ENCODE measurements around the gene C1orf232.

C1orf232 gene

DNA sequence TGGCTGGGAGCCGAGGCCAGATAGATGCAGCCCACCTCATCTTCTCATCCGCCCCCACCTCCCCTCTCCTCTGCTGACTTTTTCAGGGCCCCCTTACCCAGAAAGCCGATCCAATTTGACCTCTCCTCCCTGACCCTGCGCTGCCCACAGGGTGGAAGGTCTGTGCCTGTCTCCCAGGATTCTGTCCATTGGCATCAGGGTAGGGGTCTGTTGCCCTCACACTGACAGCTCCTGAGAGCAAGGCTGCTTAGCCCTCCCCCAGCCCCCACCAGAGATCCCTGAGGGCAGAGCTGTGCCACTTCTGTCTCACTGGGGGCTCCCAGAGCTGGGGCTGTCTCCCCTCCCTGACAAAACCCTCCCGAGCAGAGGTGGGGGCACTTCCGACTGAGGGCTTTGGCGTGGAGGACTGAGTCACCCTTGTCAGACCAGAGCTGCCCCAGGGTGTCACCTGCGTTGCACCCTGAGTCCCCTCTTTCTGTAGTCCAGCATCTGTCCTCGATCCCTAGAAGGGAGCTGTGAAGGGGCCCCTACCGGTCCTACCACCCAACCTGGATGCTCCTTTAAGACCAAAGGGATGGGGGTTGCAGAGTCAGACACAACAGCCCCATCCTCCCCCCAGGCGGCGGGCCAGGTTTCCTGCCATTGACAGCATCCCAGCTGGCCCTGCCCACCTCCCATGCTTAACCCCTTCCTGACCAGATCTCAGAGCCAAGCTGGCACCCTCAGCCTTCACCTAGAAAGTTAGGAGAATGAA, 12.3 kb downstream of the C1orf232 start:
- FAIRE-seq, result no peak

DNA sequence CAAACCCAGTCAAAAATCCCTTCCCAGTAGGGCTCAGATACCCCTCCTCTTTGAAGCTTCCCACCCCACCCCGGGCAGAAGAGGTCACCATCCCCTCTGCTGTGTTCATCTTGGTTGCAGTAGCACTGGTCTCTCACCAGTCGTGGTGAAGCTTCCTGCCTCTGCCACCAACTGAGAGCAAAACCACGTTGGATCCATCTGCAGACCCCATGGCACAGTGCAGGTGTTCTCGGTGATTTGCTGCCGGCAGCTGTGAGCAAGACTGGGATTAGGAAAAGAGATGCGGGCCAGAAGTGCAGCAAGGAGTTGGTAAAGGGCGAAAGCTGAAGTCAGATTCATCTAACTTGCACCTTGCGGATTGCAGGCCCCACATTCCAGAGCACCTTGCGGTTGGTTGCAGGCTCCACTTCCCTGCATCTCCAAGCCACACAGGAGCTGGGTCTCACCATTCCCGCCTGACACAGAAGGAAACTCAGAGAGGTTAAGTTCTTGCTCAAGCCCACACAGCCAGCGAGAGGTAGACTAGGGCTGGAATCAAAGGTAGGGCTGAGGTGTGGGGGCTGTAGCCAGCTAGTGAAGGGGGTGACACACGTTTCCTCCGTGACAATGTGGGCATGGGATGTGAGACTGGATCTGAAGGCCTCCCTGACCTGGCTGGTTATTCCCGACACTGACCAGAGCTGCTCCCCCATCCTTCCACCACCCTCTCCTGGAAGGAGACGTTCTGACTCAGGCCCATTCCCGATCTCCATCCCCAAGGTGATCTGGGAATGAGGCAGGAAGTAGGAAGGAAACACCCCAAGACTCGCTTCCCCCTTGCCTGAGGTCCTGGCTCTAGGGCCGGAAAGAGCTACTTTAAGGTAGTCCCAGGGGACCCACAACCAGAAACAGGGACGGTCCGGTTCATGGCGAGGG, 13.1 kb downstream of the C1orf232 start:
- no peak for FAIRE-seq

DNA sequence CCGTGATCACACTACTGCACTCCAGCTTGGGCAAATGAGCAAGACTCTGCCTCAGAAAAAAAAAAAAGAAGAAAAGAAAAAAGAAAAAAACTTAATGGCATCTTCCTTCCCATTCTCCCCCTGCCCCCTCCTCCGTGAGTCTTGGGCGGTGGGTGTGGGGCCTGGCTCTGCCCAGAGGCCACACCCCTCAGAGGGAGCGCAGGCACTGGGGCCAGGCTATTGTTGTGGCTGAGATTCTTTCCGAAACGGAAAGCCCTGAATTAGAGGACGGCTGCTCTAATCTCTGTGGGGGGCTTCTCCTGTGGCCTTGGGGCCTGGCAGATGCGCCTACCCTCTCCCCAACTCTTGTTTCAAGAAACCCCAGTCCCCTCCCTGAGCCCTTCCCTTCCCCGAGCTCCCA, 14.0 kb downstream of the C1orf232 start:
- no peak for FAIRE-seq

DNA sequence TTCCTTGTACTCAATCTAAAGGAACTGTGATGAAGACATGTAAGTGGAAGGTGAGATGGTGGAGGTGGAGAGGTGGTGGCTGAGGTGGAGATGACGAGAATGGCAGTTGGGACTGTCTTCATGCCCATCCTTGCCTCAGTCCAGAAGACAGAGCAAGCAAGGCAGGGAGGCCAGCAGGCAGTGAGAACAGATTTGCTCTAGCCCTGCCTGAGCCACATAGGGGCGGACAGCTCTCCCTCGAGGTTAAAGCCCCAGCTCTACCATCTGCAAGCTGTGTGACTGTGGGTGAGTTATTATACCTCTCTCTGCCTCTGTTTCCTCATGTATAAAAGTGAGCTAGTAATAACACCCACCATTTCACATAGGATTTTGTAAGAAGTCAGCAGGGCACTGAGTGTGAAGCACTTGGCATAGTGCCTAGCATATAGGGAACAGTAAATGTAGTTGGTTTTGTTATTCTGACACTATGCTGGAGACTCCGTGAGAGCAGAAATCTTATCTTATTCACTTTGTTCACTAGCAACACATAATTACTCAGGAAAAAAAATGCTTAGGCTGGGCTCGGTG, 14.7 kb downstream of the C1orf232 start:
- no peak for FAIRE-seq

DNA sequence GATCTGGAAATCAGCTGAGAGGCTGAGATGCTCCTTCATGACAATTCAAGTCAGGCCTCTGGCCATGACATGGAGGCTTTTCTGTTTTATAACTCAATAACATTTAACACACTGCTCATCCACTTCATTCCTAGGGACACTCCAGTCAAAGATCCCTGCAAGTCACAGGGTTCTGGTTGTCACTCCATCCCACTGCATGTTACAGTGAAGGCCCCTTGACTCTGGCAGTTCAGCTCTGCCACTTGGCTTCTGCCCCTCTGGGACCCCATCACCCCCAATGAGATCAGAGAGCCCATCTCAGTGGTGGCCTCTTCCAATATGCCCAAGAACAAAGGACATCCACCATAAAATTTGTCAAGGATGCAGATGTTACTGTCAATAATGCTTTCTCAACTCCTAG, 19.9 kb downstream of the C1orf232 start:
- no peak for FAIRE-seq

DNA sequence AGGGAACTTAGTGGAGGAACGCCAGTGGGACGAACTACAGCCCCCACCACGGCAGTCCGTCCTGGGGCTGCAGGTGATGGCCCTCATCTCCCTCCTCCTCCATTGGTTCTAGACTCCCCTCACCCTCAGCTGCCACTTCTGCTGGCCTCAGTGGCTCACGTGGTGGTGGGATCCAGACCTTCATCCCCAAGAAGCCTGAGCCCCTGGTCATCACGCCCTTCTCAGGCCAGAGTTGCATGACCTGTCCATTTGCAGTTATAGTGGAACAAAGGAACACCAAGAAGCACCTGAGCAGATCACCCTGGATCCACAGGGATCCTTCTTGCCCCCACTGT, 22.8 kb downstream of the C1orf232 start:
- FAIRE-seq, result no peak

DNA sequence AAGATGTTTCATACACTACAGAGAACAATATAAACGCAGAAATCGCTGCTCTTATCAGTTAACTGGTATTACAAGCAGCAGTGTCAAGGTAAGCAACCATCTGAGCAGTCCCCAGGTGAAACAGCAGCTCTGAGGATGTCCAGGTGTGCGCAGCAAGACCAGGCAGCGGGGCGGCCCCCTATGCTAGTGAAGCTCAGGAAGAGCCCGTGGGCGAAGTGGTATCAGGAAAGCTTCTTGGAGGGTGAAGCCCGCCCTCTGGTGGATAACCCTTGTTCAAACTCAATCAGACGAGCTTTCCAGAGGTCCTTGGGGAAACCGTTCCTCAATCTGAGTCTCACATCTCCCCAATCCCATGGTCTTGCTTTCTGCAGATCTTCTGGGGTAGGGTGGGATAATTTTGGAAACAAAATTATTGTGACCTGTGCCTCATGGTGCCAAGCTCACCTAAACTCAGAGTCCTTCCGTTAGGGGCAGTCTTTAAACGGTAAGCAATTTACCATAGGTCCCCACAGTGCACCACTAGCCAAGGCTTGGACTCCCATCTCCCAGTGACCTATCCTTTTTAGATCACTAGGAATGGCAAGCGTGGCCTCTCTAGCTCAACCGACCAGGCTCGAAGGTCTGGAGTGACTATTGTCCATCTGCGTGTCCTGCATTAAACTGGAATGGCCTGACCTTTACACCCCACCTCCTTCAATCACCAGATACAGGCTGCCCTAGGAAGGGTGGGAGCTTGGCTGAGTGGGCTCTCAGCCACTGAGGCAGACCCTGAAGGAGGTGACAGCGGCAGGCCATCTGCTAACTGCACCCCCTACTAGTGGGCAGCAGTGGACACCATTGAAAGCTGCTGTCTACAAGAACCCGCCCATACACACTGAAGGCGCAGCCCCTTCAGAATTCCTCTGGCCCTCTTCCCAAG, 23.5 kb downstream of the C1orf232 start:
- no peak for FAIRE-seq

DNA sequence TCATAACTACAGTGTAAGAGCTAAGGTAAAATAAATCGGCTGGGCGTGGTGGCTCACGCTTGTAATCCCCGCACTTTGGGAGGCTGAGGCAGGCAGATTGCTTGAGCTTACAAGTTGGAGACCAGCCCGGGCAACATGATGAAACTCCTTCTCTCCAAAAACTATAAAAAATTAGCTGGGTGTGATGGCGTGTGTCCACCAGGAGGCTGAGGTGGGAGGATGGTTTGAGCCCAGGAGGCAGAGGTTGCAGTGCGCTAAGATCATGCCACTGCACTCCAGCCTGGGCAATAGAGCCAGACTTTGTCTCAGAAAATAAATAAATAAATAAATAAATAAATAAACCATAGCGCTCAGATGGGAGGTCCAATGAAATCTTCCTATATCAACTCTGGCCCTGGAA, 26.6 kb downstream of the C1orf232 start:
- no peak for FAIRE-seq

DNA sequence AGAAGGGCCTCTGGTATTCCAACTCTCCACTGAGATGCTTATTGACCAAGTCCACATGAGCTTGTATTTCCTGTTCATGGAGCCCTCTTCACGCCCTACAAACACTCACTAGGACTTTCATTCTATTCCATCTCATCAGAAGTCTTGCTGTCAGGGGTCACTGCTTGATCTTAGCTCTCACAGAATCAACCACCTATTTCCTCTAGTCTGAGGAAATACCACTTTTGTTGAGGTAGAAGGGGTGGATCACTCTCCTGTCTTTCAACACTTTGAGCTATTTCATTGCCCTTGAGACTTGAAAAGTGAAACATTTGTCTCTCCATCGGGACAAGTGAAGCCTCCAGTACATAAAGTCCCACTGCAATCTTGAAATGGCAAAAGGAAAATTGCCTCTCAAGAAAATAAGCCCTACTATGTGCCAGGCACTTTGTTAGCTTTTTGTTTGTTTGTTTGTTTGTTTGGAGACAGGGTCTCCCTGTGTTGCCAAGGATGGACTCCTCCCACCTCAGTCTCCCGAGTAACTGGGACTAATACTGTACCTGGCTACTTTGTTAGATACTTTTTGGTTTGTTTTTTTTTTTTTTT, 29.7 kb downstream of the C1orf232 start:
- no peak for FAIRE-seq

DNA sequence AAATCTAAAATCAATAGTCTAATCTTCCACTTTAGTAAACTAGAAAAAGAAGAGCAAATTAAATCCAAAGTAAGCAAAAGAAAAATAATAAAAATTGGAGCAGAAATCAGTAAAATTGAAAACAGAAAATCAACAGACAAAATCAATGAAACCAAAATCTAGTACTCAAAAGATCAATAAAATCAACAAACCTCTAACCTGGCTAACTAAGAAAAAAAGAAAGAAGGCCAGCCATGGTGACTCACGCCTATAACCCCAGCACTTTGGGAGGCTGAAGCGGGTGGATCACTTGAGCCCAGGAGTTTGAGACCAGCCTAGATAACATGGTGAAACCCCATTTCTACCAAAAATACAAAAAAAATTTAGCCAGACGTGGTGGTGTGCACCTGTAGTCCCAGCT, 34.3 kb downstream of the C1orf232 start:
- no peak for FAIRE-seq

DNA sequence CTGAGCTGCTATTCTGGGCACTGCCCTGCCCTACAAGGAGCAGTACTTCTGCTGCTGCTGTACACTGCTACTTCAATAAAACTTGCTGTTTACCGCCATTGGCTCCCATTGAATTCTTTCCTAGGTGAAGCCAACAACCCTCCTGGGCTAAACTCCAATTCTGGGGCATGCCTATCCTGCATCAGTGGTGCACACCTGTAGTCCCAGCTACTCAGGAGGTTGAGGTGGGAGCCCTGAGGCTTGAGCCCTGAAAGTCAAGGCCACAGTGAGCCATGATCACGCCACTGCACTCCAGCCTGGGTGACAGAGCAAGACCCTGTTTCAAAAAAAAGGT, 36.0 kb downstream of the C1orf232 start:
- FAIRE-seq, result no peak

DNA sequence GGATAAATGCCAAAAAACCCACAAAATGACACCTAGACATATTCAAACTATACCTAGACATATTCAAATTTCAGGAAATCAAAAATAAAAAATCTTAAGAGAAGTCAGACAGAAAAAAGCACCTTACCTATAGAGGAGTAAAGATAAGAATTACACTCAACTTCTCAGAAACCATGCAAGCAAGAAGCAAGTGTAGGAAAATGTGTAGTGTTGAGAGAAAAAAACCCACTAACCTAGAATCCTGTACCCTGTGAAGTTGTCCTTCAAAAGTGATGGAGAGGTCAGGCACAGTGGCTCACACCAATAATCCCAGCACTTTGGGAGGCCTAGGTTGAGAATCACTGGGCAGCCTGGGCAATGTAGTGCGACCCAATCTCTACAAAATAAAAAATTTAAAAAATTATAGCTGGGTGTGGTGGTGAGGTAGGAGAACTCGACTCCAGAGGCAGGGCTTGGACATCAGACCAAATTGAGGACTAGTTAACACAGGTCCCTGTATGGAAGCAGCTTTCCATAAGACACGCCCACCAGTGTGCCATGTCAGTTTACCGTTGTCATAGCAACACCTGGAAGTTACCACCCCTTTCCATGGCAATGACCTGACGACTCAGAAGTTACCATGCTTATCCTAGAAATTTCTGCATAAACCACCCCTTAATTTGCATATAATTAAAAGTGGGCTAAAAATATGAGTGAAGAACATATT, 36.5 kb downstream of the C1orf232 start:
- no peak for FAIRE-seq

DNA sequence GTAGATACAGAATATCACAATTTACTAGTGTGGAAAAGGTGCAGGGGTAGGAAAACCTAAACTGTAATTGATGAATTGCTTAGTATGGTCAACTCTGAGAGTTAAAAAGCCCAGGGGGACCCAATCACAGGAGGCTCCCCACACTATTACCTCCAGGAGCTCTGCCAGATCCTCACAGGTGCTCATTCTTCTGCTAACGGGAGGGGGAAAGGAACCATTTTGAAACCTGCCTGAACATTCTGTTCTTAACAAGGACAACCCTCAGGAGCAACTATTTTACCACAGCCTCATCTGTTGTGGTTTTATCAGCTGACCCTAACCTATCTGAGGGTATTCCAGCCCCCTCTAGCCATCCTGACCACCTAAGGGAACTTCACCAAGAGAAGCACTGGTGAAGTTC, 38.1 kb downstream of the C1orf232 start:
- FAIRE-seq, result no peak

DNA sequence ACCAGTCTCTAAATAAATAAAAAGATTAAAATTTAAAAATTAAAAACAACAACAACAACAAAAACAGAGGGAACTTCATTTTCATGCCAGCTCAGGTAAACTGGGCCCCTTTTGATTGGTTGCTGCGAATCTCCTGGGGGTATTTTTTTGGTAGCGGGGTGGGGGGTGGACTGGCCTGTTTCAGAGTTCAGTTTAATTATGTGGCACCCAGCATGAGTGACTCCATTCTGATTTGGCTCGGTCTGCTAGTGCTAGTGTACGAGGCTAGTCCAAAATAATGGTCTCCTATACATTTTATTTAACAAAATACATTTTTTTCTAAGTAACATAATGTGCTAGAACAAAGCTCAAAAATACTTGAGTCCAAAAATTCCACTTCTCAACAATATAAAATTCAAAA, 39.0 kb downstream of the C1orf232 start:
- FAIRE-seq, result no peak

DNA sequence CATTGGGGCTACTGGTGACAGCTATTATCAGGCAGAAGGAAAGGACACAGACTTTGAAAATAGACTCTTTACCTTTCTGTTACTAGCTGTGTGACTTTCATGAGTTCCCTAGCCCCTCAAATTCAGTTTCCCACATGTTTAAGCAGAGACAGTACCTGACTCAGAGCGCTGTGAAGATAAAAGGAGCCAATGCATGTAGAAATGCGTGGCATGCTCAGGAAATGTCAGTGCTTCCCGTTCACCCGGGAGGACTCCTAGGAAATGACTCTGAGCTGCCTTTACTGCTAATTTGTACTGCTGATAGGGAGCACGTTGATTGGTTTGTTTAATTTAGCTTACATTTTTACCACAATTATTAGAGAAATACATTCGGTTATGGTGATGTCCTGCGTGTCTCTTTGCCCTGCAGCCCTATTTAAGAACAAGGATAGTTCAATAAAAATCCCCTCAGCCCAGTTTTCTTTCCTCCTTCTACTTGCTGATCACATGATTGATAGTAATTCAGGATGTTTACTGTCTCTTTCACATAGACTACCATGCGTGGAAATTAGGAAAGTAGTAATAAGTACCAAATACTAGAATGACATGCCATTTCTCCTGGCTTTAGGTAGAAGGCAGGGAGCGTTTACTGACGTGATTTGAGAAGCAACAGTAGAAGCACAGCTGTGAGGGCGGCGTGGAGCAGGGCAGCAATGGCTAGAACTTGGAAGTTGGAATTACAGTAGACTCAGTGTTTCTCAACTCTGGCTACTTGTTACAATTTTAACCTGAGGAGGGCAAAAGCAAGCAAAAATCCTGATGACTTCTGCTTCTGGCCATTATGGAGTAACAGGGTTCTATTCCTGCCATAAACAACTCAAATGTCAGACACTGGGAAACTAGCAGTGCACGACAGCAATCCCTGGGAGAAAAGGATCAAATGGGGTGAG, 41.3 kb downstream of the C1orf232 start:
- FAIRE-seq, result no peak

DNA sequence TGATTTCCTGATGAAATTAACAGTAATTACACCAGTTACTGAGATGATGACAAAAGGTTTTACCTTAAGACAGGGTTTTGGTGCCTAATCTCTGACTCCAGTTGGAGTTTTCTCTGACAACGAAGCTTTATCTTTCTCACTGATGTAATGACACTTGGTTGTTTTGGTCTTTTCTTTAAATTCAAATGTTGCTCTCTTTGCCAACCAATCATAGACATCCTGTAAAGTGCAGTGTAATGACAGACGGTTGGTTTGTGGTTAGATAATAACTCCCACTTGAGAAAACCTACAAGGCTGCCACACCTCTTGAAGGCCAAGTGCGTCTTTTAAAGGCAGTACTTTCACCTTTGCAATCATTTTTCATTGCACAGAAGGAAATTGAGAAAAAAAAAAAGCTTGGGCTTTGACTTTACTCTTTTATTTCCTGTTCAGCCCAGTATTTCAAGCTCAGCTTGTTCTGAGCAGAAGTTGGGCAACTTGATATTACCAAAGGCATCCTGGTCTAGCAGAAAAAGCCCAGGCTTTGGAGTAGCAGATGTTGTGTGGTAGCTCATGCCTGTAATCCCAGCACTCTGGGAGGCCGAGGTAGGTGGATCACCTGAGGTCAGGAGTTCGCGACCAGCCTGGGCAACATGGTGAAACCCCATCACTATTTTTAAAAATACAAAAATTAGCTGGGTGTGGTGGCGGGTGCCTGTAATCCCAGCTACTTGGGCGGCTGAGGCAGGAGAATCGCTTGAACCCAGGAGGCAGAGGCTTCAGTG, 42.3 kb downstream of the C1orf232 start:
- peak; percentile 90 for FAIRE-seq

DNA sequence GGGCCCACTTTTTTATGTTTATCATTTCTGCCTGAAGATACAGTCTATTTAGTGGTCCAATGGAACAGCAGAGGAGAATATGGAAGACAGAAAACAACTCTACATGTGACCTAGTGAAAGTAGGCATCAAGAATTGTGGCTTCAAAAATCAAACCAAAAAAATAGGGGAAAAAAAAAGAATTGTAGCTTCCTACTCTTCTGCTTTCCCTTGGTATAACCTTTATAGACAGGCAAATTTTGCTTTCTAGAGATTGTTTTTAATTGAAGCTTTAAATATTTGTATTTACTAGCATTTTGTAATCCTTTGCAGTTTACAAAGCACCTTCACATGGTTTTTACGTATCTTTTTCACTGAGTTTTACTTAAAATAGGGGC, 42.8 kb downstream of the C1orf232 start:
- no peak for FAIRE-seq

DNA sequence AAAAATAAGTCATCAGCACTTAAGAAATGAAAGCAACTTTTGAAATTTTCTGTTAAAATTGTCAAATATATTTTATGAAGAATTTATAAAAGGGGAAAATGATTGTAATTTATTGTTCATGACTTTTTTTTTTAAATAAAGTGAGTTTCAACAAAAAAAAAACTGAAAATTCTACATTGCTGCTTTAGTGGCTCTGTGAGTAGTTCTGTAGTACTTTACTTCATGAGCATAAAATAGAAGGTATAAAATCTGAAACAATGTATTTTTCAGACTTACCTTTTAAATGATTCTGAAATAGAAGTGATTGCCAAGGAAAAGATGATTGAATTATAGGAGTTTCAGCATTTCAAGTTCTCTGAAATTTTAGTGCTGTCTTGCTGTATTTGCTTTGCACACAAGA, 43.4 kb downstream of the C1orf232 start:
- no peak for FAIRE-seq

DNA sequence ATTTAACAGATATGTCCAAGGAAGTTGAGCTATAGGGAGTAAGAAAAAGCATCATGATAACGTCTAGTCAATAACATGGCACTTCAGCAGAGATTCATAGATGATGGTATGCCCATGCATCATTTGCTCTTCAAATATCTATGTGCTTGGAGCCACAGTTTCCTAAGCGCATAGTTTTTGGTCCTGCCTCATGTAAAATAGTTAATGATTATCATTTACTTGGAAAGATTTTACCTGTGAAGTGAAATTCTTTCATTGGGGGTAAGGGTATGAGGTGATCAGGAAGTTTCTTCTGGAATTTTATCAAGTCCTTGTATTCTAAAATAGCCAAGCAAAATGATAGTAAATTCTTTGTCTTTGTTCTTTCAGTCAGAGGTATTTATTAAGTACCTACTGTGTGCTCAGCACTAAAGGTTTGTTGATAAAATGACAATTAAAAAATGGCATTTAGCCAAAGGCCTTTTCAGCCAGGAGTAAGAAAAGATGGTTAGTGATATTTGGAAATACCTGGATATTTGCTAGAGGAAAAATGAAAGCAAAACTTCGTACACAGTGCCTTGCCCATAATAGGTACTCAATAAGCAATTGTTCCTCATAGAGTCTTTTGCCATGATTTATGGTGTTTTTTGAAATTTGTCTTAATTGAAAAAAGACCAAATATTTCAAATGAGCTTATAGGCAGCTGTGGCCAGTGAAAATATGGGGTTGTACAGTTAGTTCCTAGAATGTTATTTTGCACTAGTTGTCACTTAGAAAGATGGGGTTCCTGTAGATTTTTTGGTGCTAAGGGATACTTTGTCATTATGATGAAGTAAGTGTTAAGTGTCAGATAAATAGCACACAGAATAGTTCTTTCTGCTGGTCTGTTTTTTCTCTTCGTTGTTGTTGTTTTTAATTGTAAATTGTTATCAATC, 44.1 kb downstream of the C1orf232 start:
- FAIRE-seq, result no peak

Data from colon (tissue), 2 donors.